Hematopoietic multipotent progenitor cell treated with erythropoietin and hydrocortisone succinate and interleukin-3 and kit ligand, for 4 days (in vitro differentiated cells): ENCODE measurements around the gene NUP205.
"Not testable (repeated sequence)": the region's sequence is repeated elsewhere in the genome, so short reads cannot be mapped to it uniquely, and the experiment has no call there.

ENCODE experiments used
- DNase-seq: peaks from one replicate; pipeline ENCODE4 v3.0.0-alpha.2; 2015

Gene NUP205

GRCh38 chr7:135634191-135634878 lies 76.6 kb downstream of the NUP205 start:
- DNase-seq = no peak

GRCh38 chr7:135639690-135640089 lies 82.0 kb downstream of the NUP205 start:
- DNase-seq = not testable (repeated sequence)

- DNase-seq = peak; percentile 41
Measured at GRCh38 chr7:135644154-135644553, 86.4 kb downstream of the NUP205 start.

GRCh38 chr7:135644729-135645128 lies 87.0 kb downstream of the NUP205 start:
- no peak for DNase-seq

GRCh38 chr7:135645296-135645904 lies 87.7 kb downstream of the NUP205 start:
- peak; percentile 85 for DNase-seq

GRCh38 chr7:135647755-135648154 lies 90.0 kb downstream of the NUP205 start:
- DNase-seq = no peak

GRCh38 chr7:135648235-135648634 lies 90.5 kb downstream of the NUP205 start:
- no peak for DNase-seq

- DNase-seq = peak; percentile 70
Measured at GRCh38 chr7:135650831-135651573, 93.3 kb downstream of the NUP205 start.

GRCh38 chr7:135653340-135654080 lies 95.8 kb downstream of the NUP205 start:
- no peak for DNase-seq

GRCh38 chr7:135658564-135658963 lies 100.8 kb downstream of the NUP205 start:
- no peak for DNase-seq

- peak; percentile 80 for DNase-seq
Measured at GRCh38 chr7:135659159-135659846, 101.6 kb downstream of the NUP205 start.

- DNase-seq = peak; percentile 94
Measured at GRCh38 chr7:135661311-135662122, 103.8 kb downstream of the NUP205 start.

- DNase-seq = no peak
Measured at GRCh38 chr7:135662123-135662372, 104.3 kb downstream of the NUP205 start.

- DNase-seq = peak; percentile 97
Measured at GRCh38 chr7:135662373-135663114, 104.8 kb downstream of the NUP205 start, which contains the start of gene STMP1. Gene STMP1 (plus strand): TSS chr7:135662514.

- DNase-seq = peak; percentile 84
Measured at GRCh38 chr7:135664046-135664589, 106.4 kb downstream of the NUP205 start.

GRCh38 chr7:135665042-135665441 lies 107.3 kb downstream of the NUP205 start:
- peak; percentile 35 for DNase-seq

GRCh38 chr7:135666156-135666555 lies 108.4 kb downstream of the NUP205 start:
- DNase-seq = no peak

- DNase-seq = peak; percentile 52
Measured at GRCh38 chr7:135666846-135667245, 109.1 kb downstream of the NUP205 start.

- not testable (repeated sequence) for DNase-seq
Measured at GRCh38 chr7:135667626-135668025, 109.9 kb downstream of the NUP205 start.

- not testable (repeated sequence) for DNase-seq
Measured at GRCh38 chr7:135668852-135669395, 111.2 kb downstream of the NUP205 start.
